ENCODE results near the gene ATF7IP. TPM values are rescaled to one million over a fixed set of nuclear protein-coding genes. Genes with fewer than 3 reads are reported as not detected.
"Not testable (repeated sequence)": the region's sequence is repeated elsewhere in the genome, so short reads cannot be mapped to it uniquely, and the experiment has no call there.

ATF7IP gene
- total RNA-seq, 1 donor from 2014 or later = 66.4 TPM

- intact Hi-C loops (cut with micrococcal nuclease); H3K4me3 Mint-ChIP-seq; H3K27me3 Mint-ChIP-seq (ENCODE audit: insufficient read depth); DNase-seq (ENCODE audit: low spot score); H3K27ac Mint-ChIP-seq; H3K9me3 Mint-ChIP-seq: not testable (repeated sequence)
- Mint-ChIP-seq H3K4me1 (ENCODE audit: low read depth) (peaks cover 62% of the 10 kb centered on the region), H3K36me3 (ENCODE audit: low read depth) (peaks cover 18% of the 10 kb centered on the region)
Observed at GRCh38 chr12:14405407-14405806, 39.9 kb downstream of the ATF7IP start.

- Mint-ChIP-seq H3K4me3 (no peak overlapping the region), H3K36me3 (ENCODE audit: low read depth) (peaks cover 20% of the 10 kb centered on the region), H3K27ac (no peak overlapping the region), H3K4me1 (ENCODE audit: low read depth) (peaks cover 59% of the 10 kb centered on the region), H3K9me3 (peaks cover 3% of the 10 kb centered on the region), H3K27me3 (ENCODE audit: insufficient read depth) (no peaks in the 10 kb centered on the region)
- intact Hi-C loops (cut with micrococcal nuclease) = no loop called here
- DNase-seq (ENCODE audit: low spot score) = no peak
Observed at GRCh38 chr12:14408208-14408607, 42.7 kb downstream of the ATF7IP start.

GRCh38 chr12:14410177-14410576 lies 44.7 kb downstream of the ATF7IP start:
- Mint-ChIP-seq H3K36me3 (ENCODE audit: low read depth) (peaks cover 17% of the 10 kb centered on the region), H3K9me3 (peaks cover 3% of the 10 kb centered on the region), H3K27ac (no peak overlapping the region), H3K27me3 (ENCODE audit: insufficient read depth) (no peaks in the 10 kb centered on the region), H3K4me1 (ENCODE audit: low read depth) (peaks cover 57% of the 10 kb centered on the region), H3K4me3 (no peak overlapping the region)
- no peak for DNase-seq (ENCODE audit: low spot score)
- intact Hi-C loops (cut with micrococcal nuclease) = no loop called here

GRCh38 chr12:14410841-14411569 lies 45.5 kb downstream of the ATF7IP start:
- H3K36me3 Mint-ChIP-seq (ENCODE audit: low read depth) = peaks cover 12% of the 10 kb centered on the region
- peak overlapping the region; percentile 6 for H3K27ac Mint-ChIP-seq
- DNase-seq (ENCODE audit: low spot score) = no peak
- peaks cover 59% of the 10 kb centered on the region for H3K4me1 Mint-ChIP-seq (ENCODE audit: low read depth)
- peak overlapping the region; percentile 8 for H3K4me3 Mint-ChIP-seq
- H3K9me3 Mint-ChIP-seq = peaks cover 3% of the 10 kb centered on the region
- intact Hi-C loops (cut with micrococcal nuclease) = loop anchor here (1.0 kb wide), 1 partner anchor 11 kb away; no protein-coding TSS in a partner anchor
- no peaks in the 10 kb centered on the region for H3K27me3 Mint-ChIP-seq (ENCODE audit: insufficient read depth)

- DNase-seq (ENCODE audit: low spot score) = peak; percentile 24
- Mint-ChIP-seq H3K9me3 (peaks cover 19% of the 10 kb centered on the region), H3K4me1 (ENCODE audit: low read depth) (peaks cover 56% of the 10 kb centered on the region), H3K36me3 (ENCODE audit: low read depth) (peaks cover 24% of the 10 kb centered on the region), H3K27ac (peak overlapping the region; percentile 68), H3K27me3 (ENCODE audit: insufficient read depth) (no peaks in the 10 kb centered on the region), H3K4me3 (peak overlapping the region; percentile 45)
- intact Hi-C loops (cut with micrococcal nuclease) = loop anchor here (1.0 to 5.0 kb wide), 3 partner anchors 22 to 51 kb away; partner anchors contain the start of gene ATF7IP
Observed at GRCh38 chr12:14416658-14417057, 51.2 kb downstream of the ATF7IP start.

GRCh38 chr12:14417715-14418114 lies 52.2 kb downstream of the ATF7IP start:
- intact Hi-C loops (cut with micrococcal nuclease) = loop anchor here (1.0 to 5.0 kb wide), 6 partner anchors 23 to 231 kb away; no protein-coding TSS in a partner anchor
- Mint-ChIP-seq H3K27ac (peak overlapping the region; percentile 88), H3K4me1 (ENCODE audit: low read depth) (peaks cover 56% of the 10 kb centered on the region), H3K27me3 (ENCODE audit: insufficient read depth) (no peaks in the 10 kb centered on the region), H3K36me3 (ENCODE audit: low read depth) (peaks cover 32% of the 10 kb centered on the region), H3K9me3 (peaks cover 30% of the 10 kb centered on the region), H3K4me3 (peak overlapping the region; percentile 75)
- peak; percentile 60 for DNase-seq (ENCODE audit: low spot score)

GRCh38 chr12:14418451-14418890 lies 53.0 kb downstream of the ATF7IP start:
- Mint-ChIP-seq H3K4me1 (ENCODE audit: low read depth) (peaks cover 56% of the 10 kb centered on the region), H3K36me3 (ENCODE audit: low read depth) (peaks cover 39% of the 10 kb centered on the region), H3K27ac (no peak overlapping the region), H3K4me3 (peak overlapping the region; percentile 46), H3K27me3 (ENCODE audit: insufficient read depth) (no peaks in the 10 kb centered on the region), H3K9me3 (peaks cover 34% of the 10 kb centered on the region)
- DNase-seq (ENCODE audit: low spot score) = no peak
- intact Hi-C loops (cut with micrococcal nuclease) = loop anchor here (1.0 to 5.0 kb wide), 5 partner anchors 34 to 232 kb away; no protein-coding TSS in a partner anchor

GRCh38 chr12:14422516-14423230 lies 57.2 kb downstream of the ATF7IP start:
- H3K27ac Mint-ChIP-seq = no peak overlapping the region
- peaks cover 41% of the 10 kb centered on the region for H3K9me3 Mint-ChIP-seq
- H3K4me3 Mint-ChIP-seq = no peak overlapping the region
- DNase-seq (ENCODE audit: low spot score) = no peak
- H3K36me3 Mint-ChIP-seq (ENCODE audit: low read depth) = peaks cover 65% of the 10 kb centered on the region
- intact Hi-C loops (cut with micrococcal nuclease) = no loop called here
- H3K27me3 Mint-ChIP-seq (ENCODE audit: insufficient read depth) = no peaks in the 10 kb centered on the region
- H3K4me1 Mint-ChIP-seq (ENCODE audit: low read depth) = peaks cover 51% of the 10 kb centered on the region

GRCh38 chr12:14424545-14424944 lies 59.1 kb downstream of the ATF7IP start:
- peaks cover 75% of the 10 kb centered on the region for H3K36me3 Mint-ChIP-seq (ENCODE audit: low read depth)
- H3K4me1 Mint-ChIP-seq (ENCODE audit: low read depth) = peaks cover 64% of the 10 kb centered on the region
- no peak overlapping the region for H3K27ac Mint-ChIP-seq
- no peaks in the 10 kb centered on the region for H3K27me3 Mint-ChIP-seq (ENCODE audit: insufficient read depth)
- peaks cover 42% of the 10 kb centered on the region for H3K9me3 Mint-ChIP-seq
- no peak for DNase-seq (ENCODE audit: low spot score)
- no peak overlapping the region for H3K4me3 Mint-ChIP-seq
- intact Hi-C loops (cut with micrococcal nuclease) = no loop called here

- Mint-ChIP-seq H3K36me3 (ENCODE audit: low read depth) (peaks cover 70% of the 10 kb centered on the region), H3K27me3 (ENCODE audit: insufficient read depth) (no peaks in the 10 kb centered on the region), H3K27ac (no peak overlapping the region), H3K9me3 (peaks cover 32% of the 10 kb centered on the region), H3K4me1 (ENCODE audit: low read depth) (peaks cover 61% of the 10 kb centered on the region), H3K4me3 (no peak overlapping the region)
- intact Hi-C loops (cut with micrococcal nuclease) = no loop called here
- DNase-seq (ENCODE audit: low spot score) = no peak
Observed at GRCh38 chr12:14426792-14427191, 61.3 kb downstream of the ATF7IP start.

GRCh38 chr12:14427929-14428328 lies 62.4 kb downstream of the ATF7IP start:
- intact Hi-C loops (cut with micrococcal nuclease) = no loop called here
- H3K4me1 Mint-ChIP-seq (ENCODE audit: low read depth) = peaks cover 54% of the 10 kb centered on the region
- H3K9me3 Mint-ChIP-seq = peaks cover 21% of the 10 kb centered on the region
- H3K27me3 Mint-ChIP-seq (ENCODE audit: insufficient read depth) = no peaks in the 10 kb centered on the region
- H3K27ac Mint-ChIP-seq = no peak overlapping the region
- H3K4me3 Mint-ChIP-seq = no peak overlapping the region
- no peak for DNase-seq (ENCODE audit: low spot score)
- H3K36me3 Mint-ChIP-seq (ENCODE audit: low read depth) = peaks cover 63% of the 10 kb centered on the region

- Mint-ChIP-seq H3K4me3 (no peak overlapping the region), H3K4me1 (ENCODE audit: low read depth) (peaks cover 43% of the 10 kb centered on the region)
- intact Hi-C loops (cut with micrococcal nuclease) = no loop called here
Observed at GRCh38 chr12:14430394-14430986, 65.0 kb downstream of the ATF7IP start.

GRCh38 chr12:14431975-14432374 lies 66.5 kb downstream of the ATF7IP start:
- Mint-ChIP-seq H3K36me3 (ENCODE audit: low read depth) (peaks cover 52% of the 10 kb centered on the region), H3K4me1 (ENCODE audit: low read depth) (peaks cover 36% of the 10 kb centered on the region), H3K27ac (no peak overlapping the region), H3K4me3 (no peak overlapping the region), H3K27me3 (ENCODE audit: insufficient read depth) (no peaks in the 10 kb centered on the region), H3K9me3 (peaks cover 8% of the 10 kb centered on the region)
- intact Hi-C loops (cut with micrococcal nuclease) = no loop called here
- no peak for DNase-seq (ENCODE audit: low spot score)

More at GRCh38 chr12:14430394-14430986, 65.0 kb downstream of the ATF7IP start:
- no peak overlapping the region for H3K27ac Mint-ChIP-seq
- H3K36me3 Mint-ChIP-seq (ENCODE audit: low read depth) = peaks cover 48% of the 10 kb centered on the region
- no peaks in the 10 kb centered on the region for H3K27me3 Mint-ChIP-seq (ENCODE audit: insufficient read depth)
- no peak for DNase-seq (ENCODE audit: low spot score)
- peaks cover 8% of the 10 kb centered on the region for H3K9me3 Mint-ChIP-seq

Measured in activated T-helper 1 cell treated with anti-CD3 and anti-CD28 coated beads, Interleukin-12 subunit alpha, Interleukin-12 subunit beta, Interleukin-2, Interleukin-4 antibody, amounts not matched to agents 30 ng/mL and 10 ng/mL and 1 ng/mL, durations not matched to agents 14 hours and 24 hours and 36 hours (primary cell).